Mucosa of rectum (tissue), 2 donors: ENCODE measurements around the gene PNPT1.
"Not testable (repeated sequence)": the region's sequence is repeated elsewhere in the genome, so short reads cannot be mapped to it uniquely, and the experiment has no call there.

Experiments used
- H3K27ac ChIP-seq, 2 donors: one replicate each; pipeline ENCODE4 v1.7.0; 2013; ENCODE audit warnings: inconsistent platforms in 2 of 2, low read depth in 2 of 2, low read length in 2 of 2
- H3K27me3 ChIP-seq, 2 donors: one replicate each; pipeline ENCODE4 v1.7.0; 2013; ENCODE audit warnings: low read length in 2 of 2; ENCODE audit not compliant: control insufficient read depth in 2 of 2, insufficient read depth in 2 of 2
- H3K36me3 ChIP-seq, 2 donors: one replicate each; pipeline ENCODE4 v1.7.0; 2013; ENCODE audit warnings: low read length in 2 of 2; ENCODE audit not compliant: control insufficient read depth in 2 of 2, insufficient read depth in 2 of 2
- H3K4me1 ChIP-seq, 2 donors: one replicate each; pipeline ENCODE4 v1.7.0; 2013; ENCODE audit warnings: low read length in 2 of 2, mild to moderate bottlenecking in 1 of 2; ENCODE audit not compliant: control insufficient read depth in 2 of 2, insufficient read depth in 2 of 2
- H3K4me3 ChIP-seq, 2 donors: one replicate each; pipeline ENCODE4 v1.7.0; 2013; ENCODE audit warnings: low read length in 2 of 2
- H3K9ac ChIP-seq, 2 donors: one replicate each; pipeline ENCODE4 v1.7.0; 2013; ENCODE audit warnings: low read length in 2 of 2, low read depth in 1 of 2, mild to moderate bottlenecking in 1 of 2
- H3K9me3 ChIP-seq, 2 donors: one replicate each; pipeline ENCODE4 v1.7.0; 2013; ENCODE audit warnings: low read length in 2 of 2; ENCODE audit not compliant: control insufficient read depth in 2 of 2
- donor health status: healthy.
- donor health status: Normal muscosa, but diverticular disease.

Gene PNPT1

GRCh38 chr2:55693181-55694125 is at the start of gene PNPT1:
TSS of gene PNPT1 (minus strand) at chr2:55693844. CDS start at chr2:55693823, 21 bp downstream.
- no peaks in the 10 kb centered on the region for H3K36me3 ChIP-seq
- peak within 1 kb of the TSS; percentile 97 to 99 for H3K4me3 ChIP-seq
- H3K27me3 ChIP-seq: no peaks in the 10 kb centered on the region
- no peaks in the 10 kb centered on the region for H3K9me3 ChIP-seq
- H3K27ac ChIP-seq: no peak within 1 kb of the TSS
- peak within 1 kb of the TSS; percentile 48 to 64 for H3K9ac ChIP-seq
- H3K4me1 ChIP-seq: peaks cover 0 to 14% of the 10 kb centered on the region in 2 donors

- Histone ChIP-seq H3K9ac (no peak overlapping the region), H3K36me3 (no peaks in the 10 kb centered on the region), H3K27me3 (no peaks in the 10 kb centered on the region), H3K9me3 (no peaks in the 10 kb centered on the region), H3K27ac (no peak overlapping the region), H3K4me3 (no peak overlapping the region), H3K4me1 (no peaks in the 10 kb centered on the region)
Observed at GRCh38 chr2:55742996-55743395, 49.4 kb upstream of the PNPT1 start.

GRCh38 chr2:55736019-55736536 is 42.4 kb upstream of the PNPT1 start:
- not testable (repeated sequence) for H3K4me3 ChIP-seq, H3K4me1 ChIP-seq, H3K36me3 ChIP-seq, H3K27me3 ChIP-seq, H3K9me3 ChIP-seq, H3K9ac ChIP-seq, H3K27ac ChIP-seq

GRCh38 chr2:55734726-55735125 is 41.1 kb upstream of the PNPT1 start:
- no peaks in the 10 kb centered on the region for H3K4me1 ChIP-seq
- no peak overlapping the region for H3K9ac ChIP-seq
- H3K9me3 ChIP-seq: no peaks in the 10 kb centered on the region
- H3K27me3 ChIP-seq: no peaks in the 10 kb centered on the region
- no peaks in the 10 kb centered on the region for H3K36me3 ChIP-seq
- no peak overlapping the region for H3K4me3 ChIP-seq
- no peak overlapping the region for H3K27ac ChIP-seq

- Histone ChIP-seq H3K4me3 (no peak overlapping the region), H3K4me1 (no peaks in the 10 kb centered on the region), H3K9ac (no peak overlapping the region), H3K9me3 (no peaks in the 10 kb centered on the region), H3K36me3 (no peaks in the 10 kb centered on the region), H3K27ac (no peak overlapping the region), H3K27me3 (no peaks in the 10 kb centered on the region)
Observed at GRCh38 chr2:55733335-55733734, 39.7 kb upstream of the PNPT1 start.

GRCh38 chr2:55732854-55733253 is 39.2 kb upstream of the PNPT1 start:
- Histone ChIP-seq H3K4me1 (no peaks in the 10 kb centered on the region), H3K27ac (peak overlapping the region in 1 of 2 donors; percentile 22), H3K27me3 (no peaks in the 10 kb centered on the region), H3K4me3 (no peak overlapping the region), H3K9ac (no peak overlapping the region), H3K9me3 (no peaks in the 10 kb centered on the region), H3K36me3 (no peaks in the 10 kb centered on the region)

- Histone ChIP-seq H3K4me1 (no peaks in the 10 kb centered on the region), H3K4me3 (no peak overlapping the region)
Observed at GRCh38 chr2:55729136-55729685, 35.6 kb upstream of the PNPT1 start.

GRCh38 chr2:55721596-55722215 is 28.1 kb upstream of the PNPT1 start:
- H3K4me1 ChIP-seq: no peaks in the 10 kb centered on the region
- no peaks in the 10 kb centered on the region for H3K27me3 ChIP-seq
- no peaks in the 10 kb centered on the region for H3K9me3 ChIP-seq
- no peaks in the 10 kb centered on the region for H3K36me3 ChIP-seq
- H3K9ac ChIP-seq: no peak overlapping the region
- no peak overlapping the region for H3K27ac ChIP-seq
- H3K4me3 ChIP-seq: no peak overlapping the region

More at GRCh38 chr2:55729136-55729685, 35.6 kb upstream of the PNPT1 start:
- Histone ChIP-seq H3K9me3 (no peaks in the 10 kb centered on the region), H3K27ac (no peak overlapping the region), H3K9ac (no peak overlapping the region), H3K27me3 (no peaks in the 10 kb centered on the region), H3K36me3 (no peaks in the 10 kb centered on the region)

- Histone ChIP-seq H3K36me3 (no peaks in the 10 kb centered on the region), H3K4me3 (no peak overlapping the region), H3K9ac (no peak overlapping the region), H3K27me3 (no peaks in the 10 kb centered on the region), H3K4me1 (peaks cover 0 to 5% of the 10 kb centered on the region in 2 donors), H3K9me3 (no peaks in the 10 kb centered on the region), H3K27ac (no peak overlapping the region)
Observed at GRCh38 chr2:55720417-55720816, 26.8 kb upstream of the PNPT1 start.

GRCh38 chr2:55719852-55720251 is 26.2 kb upstream of the PNPT1 start:
- Histone ChIP-seq H3K27ac (no peak overlapping the region), H3K9me3 (no peaks in the 10 kb centered on the region), H3K4me1 (peaks cover 2 to 10% of the 10 kb centered on the region in 2 donors), H3K9ac (no peak overlapping the region), H3K27me3 (no peaks in the 10 kb centered on the region), H3K36me3 (no peaks in the 10 kb centered on the region), H3K4me3 (no peak overlapping the region)
